DOHH2 (cell line): Measurements from ENCODE around the gene CPT2.

Experiments used
- H3F3A ChIP-seq: fragments of 200-600 bp; sonication (generic), shearing (Covaris generic); 2 replicates; pipeline ENCODE4 v1.6.0; 2016; ENCODE audit warnings: antibody characterized with exemption, mild to moderate bottlenecking; ENCODE audit not compliant: control insufficient read depth, insufficient read depth
- H3K27ac ChIP-seq: fragments of 200-600 bp; sonication (generic); 2 replicates; pipeline ENCODE4 v1.5.1; 2014; ENCODE audit warnings: low read depth, mild to moderate bottlenecking, low read length, moderate library complexity
- H3K27me3 ChIP-seq: fragments of 200-600 bp; sonication (generic); 2 replicates; pipeline ENCODE4 v1.6.1; 2014; ENCODE audit warnings: mild to moderate bottlenecking, low read length, mixed read lengths; ENCODE audit not compliant: control insufficient read depth
- H3K36me3 ChIP-seq: fragments of 200-600 bp; sonication (generic); 2 replicates; pipeline ENCODE4 v1.6.1; 2014; ENCODE audit warnings: mild to moderate bottlenecking, low read length, moderate library complexity, mixed read lengths; ENCODE audit not compliant: control insufficient read depth
- H3K4me1 ChIP-seq: fragments of 200-600 bp; sonication (generic); 2 replicates; pipeline ENCODE4 v1.6.1; 2014; ENCODE audit warnings: mild to moderate bottlenecking, low read length, mixed read lengths; ENCODE audit not compliant: control insufficient read depth
- H3K4me2 ChIP-seq: fragments of 200-600 bp; sonication (generic); 2 replicates; pipeline ENCODE4 v1.6.0; 2014; ENCODE audit warnings: mild to moderate bottlenecking, low read length, moderate library complexity
- H3K4me3 ChIP-seq: fragments of 200-600 bp; sonication (generic); 2 replicates; pipeline ENCODE4 v1.5.1; 2014; ENCODE audit warnings: mild to moderate bottlenecking, low read length, mixed read lengths
- H3K79me2 ChIP-seq: fragments of 200-600 bp; sonication (generic); 2 replicates; pipeline ENCODE4 v1.6.1; 2014; ENCODE audit warnings: mild to moderate bottlenecking, low read length, mixed read lengths; ENCODE audit not compliant: control insufficient read depth
- H3K9me2 ChIP-seq: fragments of 200-600 bp; sonication (generic); replicated peaks from 2 replicates; pipeline ENCODE4 v1.6.1; 2014; ENCODE audit warnings: mild to moderate bottlenecking, low read length, mixed read lengths; ENCODE audit not compliant: control insufficient read depth
- H3K9me3 ChIP-seq: fragments of 200-600 bp; sonication (generic); 2 replicates; pipeline ENCODE4 v1.6.1; 2014; ENCODE audit warnings: antibody characterized with exemption, low read length, mixed read lengths; ENCODE audit not compliant: control insufficient read depth, insufficient read depth
- H4K20me1 ChIP-seq: fragments of 200-600 bp; sonication (generic); 2 replicates; pipeline ENCODE4 v1.6.0; 2014; ENCODE audit warnings: low read depth, mild to moderate bottlenecking, antibody characterized with exemption, low read length, moderate library complexity; ENCODE audit not compliant: control insufficient read depth, insufficient read depth
- CTCF ChIP-seq: fragments of 200-600 bp; sonication (generic); IDR thresholded peaks from one replicate; pipeline ENCODE4 v1.5.1; 2014; ENCODE audit warnings: antibody characterized with exemption, mild to moderate bottlenecking, low read depth, low read length; ENCODE audit not compliant: poor library complexity, severe bottlenecking
- EZH2phosphoT487 ChIP-seq: fragments of 200-600 bp; sonication (generic); IDR thresholded peaks from 2 replicates; pipeline ENCODE4 v1.6.1; 2017; ENCODE audit warnings: borderline replicate concordance, mild to moderate bottlenecking, antibody characterized with exemption, low read length, moderate library complexity, mixed read lengths

CPT2 gene

GRCh38 chr1:53220171-53220961, 23.7 kb downstream of the CPT2 start, which contains the start of gene CZIB:
CZIB (minus strand) TSS chr1:53220634; CDS start chr1:53220575, 59 bp downstream.
- TF ChIP-seq EZH2phosphoT487 = no peak
- no peak for TF ChIP-seq CTCF
- H4K20me1 ChIP-seq = no peaks in the 10 kb centered on the region
- peak within 1 kb of the TSS; percentile 90 for H3K4me3 ChIP-seq
- H3K9me2 ChIP-seq = no peaks in the 10 kb centered on the region
- peak within 1 kb of the TSS; percentile 97 for H3K4me2 ChIP-seq
- H3K36me3 ChIP-seq = peaks cover 20% of the 10 kb centered on the region
- H3K79me2 ChIP-seq = peaks cover 17% of the 10 kb centered on the region
- H3F3A ChIP-seq = peaks cover 11% of the 10 kb centered on the region
- H3K27ac ChIP-seq = peak within 1 kb of the TSS; percentile 61
- peaks cover 18% of the 10 kb centered on the region for H3K4me1 ChIP-seq
- no peaks in the 10 kb centered on the region for H3K9me3 ChIP-seq
- no peaks in the 10 kb centered on the region for H3K27me3 ChIP-seq

DNA sequence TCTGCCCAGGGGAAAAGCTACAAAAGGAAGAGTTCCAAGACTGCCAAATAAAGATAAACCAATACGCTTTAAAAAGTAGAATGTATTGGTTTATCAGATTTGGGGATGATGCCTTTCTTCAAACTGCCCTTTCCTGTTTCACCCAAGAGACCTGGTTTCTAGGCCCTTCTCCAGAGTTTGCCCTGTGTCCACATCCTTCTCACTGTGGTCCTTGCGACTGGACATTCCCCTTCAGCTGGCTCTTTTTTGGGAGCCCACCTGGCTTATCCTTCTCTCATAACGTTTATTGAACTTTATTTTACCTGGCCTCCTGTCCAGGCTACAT, 24.3 kb downstream of the CPT2 start:
- H3K79me2 ChIP-seq = peaks cover 17% of the 10 kb centered on the region
- no peaks in the 10 kb centered on the region for H3K9me3 ChIP-seq
- no peaks in the 10 kb centered on the region for H4K20me1 ChIP-seq
- H3K4me2 ChIP-seq = peak overlapping the region; percentile 97
- H3F3A ChIP-seq = peaks cover 15% of the 10 kb centered on the region
- H3K4me3 ChIP-seq = peak overlapping the region; percentile 90
- peaks cover 16% of the 10 kb centered on the region for H3K36me3 ChIP-seq
- TF ChIP-seq CTCF (no peak), EZH2phosphoT487 (no peak)
- H3K27ac ChIP-seq = peak overlapping the region; percentile 61; the same call in 1 of the 2 replicates
- peaks cover 18% of the 10 kb centered on the region for H3K4me1 ChIP-seq
- no peaks in the 10 kb centered on the region for H3K27me3 ChIP-seq
- H3K9me2 ChIP-seq = no peaks in the 10 kb centered on the region

DNA sequence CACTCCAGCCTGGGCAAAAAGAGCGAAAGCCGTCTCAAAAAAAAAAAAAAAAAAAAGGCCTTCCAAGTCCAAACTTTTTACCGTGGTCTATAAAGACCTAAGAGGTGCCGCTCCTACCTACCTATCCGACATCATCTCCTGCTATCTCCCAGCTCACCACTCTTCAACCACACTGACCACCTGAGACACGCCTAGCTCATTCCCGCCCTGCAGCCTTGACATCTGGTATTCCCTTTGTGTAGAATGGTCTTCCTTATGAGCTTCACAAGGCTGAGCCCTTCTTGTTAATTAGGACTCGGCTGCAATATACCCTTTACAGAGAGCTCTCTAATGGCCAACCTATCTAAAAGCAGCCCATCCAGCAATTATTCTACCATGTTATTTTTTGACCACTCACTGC, 41.0 kb downstream of the CPT2 start:
- Histone ChIP-seq H3K9me2 (no peaks in the 10 kb centered on the region), H3K4me3 (peak overlapping the region; percentile 100), H3K4me2 (peak overlapping the region; percentile 92), H4K20me1 (peaks cover 11% of the 10 kb centered on the region; the same call in 1 of the 2 replicates), H3K27me3 (no peaks in the 10 kb centered on the region), H3F3A (peaks cover 12% of the 10 kb centered on the region; the same call in 1 of the 2 replicates), H3K9me3 (no peaks in the 10 kb centered on the region), H3K4me1 (peaks cover 19% of the 10 kb centered on the region), H3K36me3 (peaks cover 41% of the 10 kb centered on the region), H3K79me2 (peaks cover 42% of the 10 kb centered on the region), H3K27ac (no peak overlapping the region)
- TF ChIP-seq EZH2phosphoT487 (no peak), CTCF (no peak)
